Kidney epithelial cell (primary cell): Measurements from ENCODE around the gene POLRMT. TPM values are rescaled to one million over a fixed set of nuclear protein-coding genes. Genes with fewer than 3 reads are reported as not detected.
A peak's percentile ranks its signal among the peaks of the same experiment; 100 is the strongest.

ENCODE experiments used
- DNase-seq: peaks from one replicate; pipeline ENCODE4 v3.0.0-alpha.2; 2010; ENCODE audit warnings: low read depth
- H3K27me3 ChIP-seq: 2 replicates; pipeline ENCODE4 v1.6.0; 2011; ENCODE audit warnings: low read length; ENCODE audit not compliant: control insufficient read depth, insufficient read depth
- H3K36me3 ChIP-seq: 2 replicates; pipeline ENCODE4 v1.5.1; 2011; ENCODE audit warnings: low read length; ENCODE audit not compliant: control insufficient read depth, insufficient read depth
- H3K4me3 ChIP-seq: 2 replicates; pipeline ENCODE4 v1.5.1; 2011; ENCODE audit warnings: low read depth, mild to moderate bottlenecking, control low read depth, low read length
- CTCF ChIP-seq: IDR thresholded peaks from 2 replicates; pipeline ENCODE4 v1.5.1; 2011; ENCODE audit warnings: mild to moderate bottlenecking, moderate library complexity, low read length, control low read depth, inconsistent platforms; ENCODE audit not compliant: insufficient read depth, poor library complexity, severe bottlenecking
- total RNA-seq: library from RNA; depleted of rRNA; stranded (reverse); fragments of >200 nt; gene quantifications from 2 replicates; pipeline ENCODE4 v1.2.3, GENCODE V29; 2015

Gene POLRMT
- total RNA-seq, 1 donor from 2014 or later, result 47.6 TPM

DNA sequence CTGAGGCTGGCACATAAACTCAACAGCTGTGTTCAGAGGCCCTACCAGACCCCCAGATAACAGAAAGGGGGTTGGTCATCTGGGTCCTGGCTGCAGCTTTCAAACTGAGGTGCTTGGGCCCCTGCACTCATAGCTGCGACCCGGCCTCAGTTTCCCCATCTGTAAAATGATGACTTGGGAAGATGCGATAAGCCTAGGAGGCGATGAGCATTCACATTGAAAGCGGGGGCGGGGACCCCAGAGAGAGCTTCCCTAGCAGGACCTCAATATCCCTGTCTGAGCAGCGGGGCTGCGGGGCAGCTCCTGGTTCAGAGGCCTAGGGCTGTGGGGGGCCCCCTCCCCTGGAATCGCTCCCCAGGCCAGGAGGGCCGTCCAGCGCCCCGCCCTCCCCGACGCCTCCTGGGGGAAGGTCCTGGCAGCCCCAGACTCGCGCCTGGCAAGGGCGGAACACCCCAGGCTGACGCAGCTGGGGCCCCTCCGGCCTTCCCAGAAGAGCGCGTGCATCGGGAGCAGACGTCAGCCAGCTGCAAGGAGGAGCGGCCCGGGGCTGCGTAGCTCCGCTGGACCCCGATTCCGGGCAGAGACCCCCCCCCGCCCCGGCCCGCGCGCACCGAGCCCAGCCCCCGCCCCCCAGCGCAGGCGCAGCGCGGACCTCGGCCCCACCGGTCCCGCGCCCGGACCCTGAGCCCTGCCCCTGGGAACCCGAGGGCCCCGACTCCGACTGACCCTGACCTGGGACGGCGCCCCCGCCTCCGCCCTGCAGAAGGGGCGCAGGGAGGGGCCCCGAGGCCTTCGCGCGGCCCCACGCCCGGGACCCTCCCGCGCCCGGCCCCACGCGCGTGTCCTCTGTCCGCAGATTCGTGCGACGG is 46.3 kb upstream of the POLRMT start:
- Histone ChIP-seq H3K36me3 (peaks cover 4% of the 10 kb centered on the region), H3K4me3 (peak overlapping the region; percentile 45), H3K27me3 (no peaks in the 10 kb centered on the region)
- TF ChIP-seq CTCF, result no peak
- no peak for DNase-seq

DNA sequence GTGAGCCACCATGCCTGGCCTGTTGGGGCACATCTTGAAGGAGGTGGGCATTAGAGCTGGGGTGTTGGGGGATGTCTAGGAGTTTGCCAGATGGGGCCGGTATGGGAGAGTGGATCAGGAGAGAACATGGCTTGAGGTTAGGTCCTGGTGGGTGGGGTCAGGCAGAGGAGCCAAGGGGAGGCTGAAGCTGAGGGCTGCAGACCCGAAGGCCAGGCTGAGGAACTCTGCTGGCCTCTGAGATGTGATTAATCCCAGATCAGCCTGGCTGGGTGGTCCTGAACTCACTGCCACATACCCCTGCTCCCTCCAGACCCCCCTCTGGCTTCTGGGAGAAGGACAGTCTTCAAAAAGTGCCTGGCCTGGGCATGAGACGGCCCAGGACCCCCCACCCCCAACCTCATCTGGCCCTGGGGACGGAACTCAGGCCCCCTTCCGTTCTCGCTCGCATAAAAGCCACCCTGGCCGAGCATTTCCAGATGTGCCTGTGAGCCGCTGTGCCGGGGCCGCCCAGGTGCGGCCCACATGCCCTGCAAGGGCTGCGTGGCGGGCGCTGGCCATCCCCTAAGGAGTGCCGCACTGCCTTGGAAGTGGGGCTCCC is 45.6 kb upstream of the POLRMT start:
- no peak for TF ChIP-seq CTCF
- Histone ChIP-seq H3K27me3 (no peaks in the 10 kb centered on the region), H3K36me3 (peaks cover 4% of the 10 kb centered on the region), H3K4me3 (peak overlapping the region; percentile 45)
- no peak for DNase-seq

GRCh38 chr19:677601-678436 is 44.5 kb upstream of the POLRMT start:
- Histone ChIP-seq H3K36me3 (peaks cover 2% of the 10 kb centered on the region), H3K4me3 (peak overlapping the region; percentile 60), H3K27me3 (no peaks in the 10 kb centered on the region)
- no peak for DNase-seq
- no peak for TF ChIP-seq CTCF

- Histone ChIP-seq H3K4me3 (peak overlapping the region; percentile 60), H3K36me3 (peaks cover 2% of the 10 kb centered on the region), H3K27me3 (no peaks in the 10 kb centered on the region)
- TF ChIP-seq CTCF, result no peak
- DNase-seq, result peak; percentile 64
Observed at GRCh38 chr19:677201-677600, 43.9 kb upstream of the POLRMT start.

- Histone ChIP-seq H3K4me3 (peak within 1 kb of the TSS; percentile 60), H3K27me3 (no peaks in the 10 kb centered on the region), H3K36me3 (peaks cover 2% of the 10 kb centered on the region)
- no peak for TF ChIP-seq CTCF
- no peak for DNase-seq
Observed at GRCh38 chr19:676339-677105, 43.2 kb upstream of the POLRMT start, which contains the start of gene FSTL3. FSTL3 (plus strand) TSS chr19:676392; CDS start chr19:676424, 32 bp downstream.
